Prostate gland (tissue), 2 donors: ENCODE measurements around the gene VAV2. TPM values are rescaled to one million over a fixed set of nuclear protein-coding genes. Genes with fewer than 3 reads are reported as not detected.

Experiments used
- DNase-seq: peaks from one replicate; pipeline ENCODE4 v3.0.0-alpha.2; 2019; ENCODE audit warnings: low spot score
- H3K27ac ChIP-seq, 2 donors: fragments of 200-600 bp; sonication (generic); 2 replicates each; pipeline ENCODE4 v1.5.1; 2017 to 2019
- H3K27me3 ChIP-seq: fragments of 200-600 bp; sonication (generic); replicated peaks from 2 replicates; pipeline ENCODE4 v1.5.1; 2019; ENCODE audit not compliant: insufficient read depth
- H3K36me3 ChIP-seq, 2 donors: fragments of 200-600 bp; sonication (generic); 1 replicate in 1 of 2; 2 replicates in 1 of 2; pipeline versions ENCODE4 v1.5.1 to v1.8.1; 2017 to 2019
- H3K4me1 ChIP-seq: fragments of 200-600 bp; sonication (generic); replicated peaks from 2 replicates; pipeline ENCODE4 v1.5.1; 2019
- H3K4me3 ChIP-seq, 2 donors: fragments of 200-600 bp; sonication (generic); 2 replicates each; pipeline ENCODE4 v1.5.1; 2017 to 2019
- H3K9me3 ChIP-seq: fragments of 200-600 bp; sonication (generic); 2 replicates; pipeline ENCODE4 v1.5.1; 2017
- CTCF ChIP-seq, 4 experiments: fragments of 200-600 bp in 2 of 4; fragments of 450-650 bp in 2 of 4; sonication (generic) in 2 of 4; IDR thresholded peaks; 1 replicate in 3 of 4; 2 replicates in 1 of 4; pipeline ENCODE4 v1.5.1; 2016 to 2019; ENCODE audit warnings: antibody characterized with exemption in 4 of 4, mild to moderate bottlenecking in 2 of 4, moderate library complexity in 2 of 4
- POLR2A ChIP-seq: fragments of 450-650 bp; IDR thresholded peaks from one replicate; pipeline ENCODE4 v1.6.1; 2016; ENCODE audit warnings: antibody characterized with exemption, mild to moderate bottlenecking
- POLR2AphosphoS5 ChIP-seq: sonication (generic); formaldehyde crosslinking; IDR thresholded peaks from one replicate; pipeline ENCODE4 v1.6.1; 2017; ENCODE audit warnings: antibody characterized with exemption
- WGBS: methylation state at CpG from one replicate; pipeline ENCODE4 v1.1.5; 2018; 5-methylcytosine and 5-hydroxymethylcytosine counted together
- intact Hi-C: fragments of 100-400 bp; cut with DNase I; formaldehyde crosslinking; loops from one replicate; pipeline ENCODE4 v1.14.2; 2022
- total RNA-seq, 2 donors: library from RNA; depleted of rRNA; stranded (reverse); fragments of >200 nt; gene quantifications; one replicate each; pipeline ENCODE4 v1.1.0, GENCODE V29; 2016

The VAV2 gene
- total RNA-seq, 2 donors from 2014 or later: 13.5 to 19.5 TPM

- H3K9me3 ChIP-seq: no peaks in the 10 kb centered on the region
- H3K27ac ChIP-seq: no peak overlapping the region
- H3K36me3 ChIP-seq: no peaks in the 10 kb centered on the region
- H3K4me1 ChIP-seq: no peaks in the 10 kb centered on the region
- intact Hi-C loops: no loop called here
- 96% methylated on average over 21 of the region's 22 CpGs for WGBS
- H3K27me3 ChIP-seq: no peaks in the 10 kb centered on the region
- no peak for TF ChIP-seq CTCF (IDR thresholded peaks at IDR 0.05)
- no peak for TF ChIP-seq POLR2A
- TF ChIP-seq POLR2AphosphoS5: no peak
- no peak for DNase-seq
- no peak overlapping the region for H3K4me3 ChIP-seq
Measured at GRCh38 chr9:133712221-133713100, 279.7 kb downstream of the VAV2 start.

Other genes with a start within 250 kb of the VAV2 start
- gene BRD3OS, start 33.2 kb upstream of the VAV2 start, total RNA-seq: 10 to 100 TPM; 16.2 to 30.1 TPM
- gene BRD3, start 75.7 kb upstream of the VAV2 start, total RNA-seq: 10 to 100 TPM; 31.8 to 44.3 TPM
- gene WDR5, start 143.8 kb upstream of the VAV2 start, total RNA-seq: 10 to 100 TPM; 28.6 to 67.9 TPM
- not detected for gene RNU6ATAC, start 172.2 kb upstream of the VAV2 start, total RNA-seq